PC-3 (cell line): Measurements from ENCODE around the gene SUPT6H. TPM values are rescaled to one million over a fixed set of nuclear protein-coding genes. Genes with fewer than 3 reads are reported as not detected.

ENCODE experiments used
- ATAC-seq: fragments of 200-7000 bp; cut with Tn5 transposase; 2 replicates; pipeline ENCODE4 v1.9.1; 2020; ENCODE audit warnings: mild to moderate bottlenecking, moderate library complexity
- BruUV-seq: library from RNA; stranded (reverse); fragments of 400-500 nt; replicated peaks from 2 replicates; lab custom pipeline; 2021; lab: Mats Ljungman, UMichigan
- CTCF ChIA-PET: fragments of 300-600 bp; sonication (Branson Sonifier 250); formaldehyde crosslinking; loops from one replicate; lab custom pipeline; 2022; ENCODE audit warnings: antibody characterized with exemption; lab: Charles Lee
- POLR2A ChIA-PET: fragments of 300-600 bp; sonication (Branson Sonifier 250); formaldehyde crosslinking; loops from one replicate; lab custom pipeline; 2022; ENCODE audit warnings: antibody characterized with exemption; ENCODE audit not compliant: unreplicated experiment; lab: Charles Lee
- DNase-seq: peaks from one replicate; pipeline ENCODE4 v3.0.0-alpha.2; 2015
- H2AFZ ChIP-seq: fragments of 300-600 bp; sonication (generic); 2 replicates; pipeline ENCODE4 v1.6.0; 2016; ENCODE audit warnings: antibody characterized with exemption, low read length
- H3F3A ChIP-seq: fragments of 300-600 bp; sonication (generic); one replicate; pipeline ENCODE4 v1.6.0; 2017; ENCODE audit warnings: antibody characterized with exemption, low read length, control low read depth, mild to moderate bottlenecking; ENCODE audit not compliant: unreplicated experiment
- H3K27ac ChIP-seq: fragments of 300-600 bp; sonication (generic); 2 replicates; pipeline ENCODE4 v1.5.1; 2016; ENCODE audit warnings: mild to moderate bottlenecking, low read length
- H3K27me3 ChIP-seq: fragments of 300-600 bp; sonication (generic); 2 replicates; pipeline ENCODE4 v1.6.1; 2016; ENCODE audit warnings: low read length, mixed read lengths
- H3K36me3 ChIP-seq: fragments of 300-600 bp; sonication (generic); 2 replicates; pipeline ENCODE4 v1.6.1; 2016; ENCODE audit warnings: low read depth, mixed run types, low read length, mixed read lengths
- H3K4me1 ChIP-seq: fragments of 300-600 bp; sonication (generic); 2 replicates; pipeline ENCODE4 v1.5.1; 2016; ENCODE audit warnings: low read length; ENCODE audit not compliant: insufficient read depth
- H3K4me2 ChIP-seq: fragments of 300-600 bp; sonication (generic); 2 replicates; pipeline ENCODE4 v1.6.0; 2016; ENCODE audit warnings: low read length
- H3K4me3 ChIP-seq: fragments of 300-600 bp; sonication (generic); 2 replicates; pipeline ENCODE4 v1.5.1; 2016; ENCODE audit warnings: mild to moderate bottlenecking, low read length, mixed read lengths
- H3K79me2 ChIP-seq: fragments of 300-600 bp; sonication (generic); 2 replicates; pipeline ENCODE4 v1.6.1; 2017; ENCODE audit warnings: low read length, mixed read lengths
- H3K9ac ChIP-seq: fragments of 300-600 bp; sonication (generic); 2 replicates; pipeline ENCODE4 v1.6.0; 2016; ENCODE audit warnings: mild to moderate bottlenecking, low read length
- H3K9me2 ChIP-seq: fragments of 300-600 bp; sonication (generic); replicated peaks from 2 replicates; pipeline ENCODE4 v1.6.1; 2016; ENCODE audit warnings: mixed run types, low read length, mixed read lengths
- H3K9me3 ChIP-seq: fragments of 300-600 bp; sonication (generic); 2 replicates; pipeline ENCODE4 v1.6.1; 2016; ENCODE audit warnings: low read length, mixed read lengths
- H4K20me1 ChIP-seq: fragments of 300-600 bp; sonication (generic); 2 replicates; pipeline ENCODE4 v1.6.1; 2016; ENCODE audit warnings: low read length, mixed read lengths
- CTCF ChIP-seq: fragments of 300-600 bp; sonication (generic); conservative IDR thresholded peaks from 2 replicates; pipeline ENCODE4 v1.5.1; 2017; ENCODE audit warnings: antibody characterized with exemption, low read depth, mild to moderate bottlenecking, low read length
- EZH2 ChIP-seq: fragments of 300-600 bp; sonication (generic); IDR thresholded peaks from one replicate; pipeline ENCODE4 v1.6.1; 2017; ENCODE audit warnings: antibody characterized with exemption, mild to moderate bottlenecking, low read length; ENCODE audit not compliant: unreplicated experiment
- EZH2phosphoT487 ChIP-seq: fragments of 300-600 bp; sonication (generic); IDR thresholded peaks from 2 replicates; pipeline ENCODE4 v1.6.1; 2018; ENCODE audit warnings: mild to moderate bottlenecking, antibody characterized with exemption, low read length, borderline replicate concordance
- intact Hi-C: fragments of 100-400 bp; cut with micrococcal nuclease; formaldehyde crosslinking; loops from 2 replicates; pipeline ENCODE4 v1.9.0; 2023
- total RNA-seq: library from RNA; depleted of rRNA; stranded (reverse); fragments of >200 nt; gene quantifications from 2 replicates; pipeline ENCODE4 v1.2.3, GENCODE V29; 2014

Gene SUPT6H
- total RNA-seq, 1 experiment from 2014 or later: 32.2 TPM

GRCh38 chr17:28743243-28744103, 81.5 kb downstream of the SUPT6H start, which contains the start of gene TRAF4:
TRAF4 (plus strand) TSS chr17:28744011; CDS start chr17:28744113, 102 bp downstream.
- TF ChIP-seq EZH2 (no peak), EZH2phosphoT487 (no peak)
- POLR2A ChIA-PET: interaction anchor here (1.2 to 1.5 kb wide), 2 partner anchors 15 to 16 kb away, joined by 10 to 51 read pairs; partner anchors contain the start of gene NEK8
- peaks cover 40% of the 10 kb centered on the region for H3K79me2 ChIP-seq
- peaks cover 14% of the 10 kb centered on the region for H3K36me3 ChIP-seq
- CTCF ChIA-PET: interaction anchor here (0.6 to 1.6 kb wide), 4 partner anchors 15 to 49 kb away, joined by 4 to 14 read pairs (median 10); partner anchors contain the start of genes NEK8 and RPL23A
- H3K9me2 ChIP-seq: no peaks in the 10 kb centered on the region
- H3K4me2 ChIP-seq: peak within 1 kb of the TSS; percentile 99
- H2AFZ ChIP-seq: peak within 1 kb of the TSS; percentile 82
- H3K27me3 ChIP-seq: no peaks in the 10 kb centered on the region
- ATAC-seq (peak; percentile 59), DNase-seq (peak; percentile 80)
- H3K9ac ChIP-seq: peak within 1 kb of the TSS; percentile 95
- no peaks in the 10 kb centered on the region for H3K9me3 ChIP-seq
- H3K4me1 ChIP-seq: peaks cover 27% of the 10 kb centered on the region
- no peaks in the 10 kb centered on the region for H3F3A ChIP-seq
- peaks cover 18% of the 10 kb centered on the region for H4K20me1 ChIP-seq
- BruUV-seq: TSS peak; percentile 38
- peak within 1 kb of the TSS; percentile 89 for H3K4me3 ChIP-seq
- intact Hi-C loops: loop anchor here (1.0 kb wide), 1 partner anchor 16 kb away; no protein-coding TSS in a partner anchor
- H3K27ac ChIP-seq: peak within 1 kb of the TSS; percentile 99

- Histone ChIP-seq H2AFZ (no peak overlapping the region), H4K20me1 (peaks cover 21% of the 10 kb centered on the region), H3K4me1 (peaks cover 27% of the 10 kb centered on the region), H3K79me2 (peaks cover 43% of the 10 kb centered on the region), H3K4me3 (peak overlapping the region; percentile 89), H3K4me2 (peak overlapping the region; percentile 99), H3K9me3 (no peaks in the 10 kb centered on the region), H3K27ac (peak overlapping the region; percentile 99), H3K36me3 (peaks cover 19% of the 10 kb centered on the region), H3K27me3 (no peaks in the 10 kb centered on the region), H3K9me2 (no peaks in the 10 kb centered on the region), H3K9ac (peak overlapping the region; percentile 95), H3F3A (no peaks in the 10 kb centered on the region)
- TF ChIP-seq EZH2 (no peak), CTCF (no peak), EZH2phosphoT487 (no peak)
- ChIA-PET CTCF (interaction anchor here (1.4 to 2.8 kb wide), 3 partner anchors 16 to 25 kb away, joined by 6 to 14 read pairs (median 14); partner anchors contain the start of genes NEK8, RPL23A and TLCD1), POLR2A (no interaction called here)
- ATAC-seq: no peak
- no peak for DNase-seq
- TSS peak; percentile 72 for BruUV-seq
- intact Hi-C loops: no loop called here
Observed at GRCh38 chr17:28744104-28744971, 82.3 kb downstream of the SUPT6H start.
